ENCODE results near the gene AVL9.
A peak's percentile ranks its signal among the peaks of the same experiment; 100 is the strongest.

AVL9 gene

DNA sequence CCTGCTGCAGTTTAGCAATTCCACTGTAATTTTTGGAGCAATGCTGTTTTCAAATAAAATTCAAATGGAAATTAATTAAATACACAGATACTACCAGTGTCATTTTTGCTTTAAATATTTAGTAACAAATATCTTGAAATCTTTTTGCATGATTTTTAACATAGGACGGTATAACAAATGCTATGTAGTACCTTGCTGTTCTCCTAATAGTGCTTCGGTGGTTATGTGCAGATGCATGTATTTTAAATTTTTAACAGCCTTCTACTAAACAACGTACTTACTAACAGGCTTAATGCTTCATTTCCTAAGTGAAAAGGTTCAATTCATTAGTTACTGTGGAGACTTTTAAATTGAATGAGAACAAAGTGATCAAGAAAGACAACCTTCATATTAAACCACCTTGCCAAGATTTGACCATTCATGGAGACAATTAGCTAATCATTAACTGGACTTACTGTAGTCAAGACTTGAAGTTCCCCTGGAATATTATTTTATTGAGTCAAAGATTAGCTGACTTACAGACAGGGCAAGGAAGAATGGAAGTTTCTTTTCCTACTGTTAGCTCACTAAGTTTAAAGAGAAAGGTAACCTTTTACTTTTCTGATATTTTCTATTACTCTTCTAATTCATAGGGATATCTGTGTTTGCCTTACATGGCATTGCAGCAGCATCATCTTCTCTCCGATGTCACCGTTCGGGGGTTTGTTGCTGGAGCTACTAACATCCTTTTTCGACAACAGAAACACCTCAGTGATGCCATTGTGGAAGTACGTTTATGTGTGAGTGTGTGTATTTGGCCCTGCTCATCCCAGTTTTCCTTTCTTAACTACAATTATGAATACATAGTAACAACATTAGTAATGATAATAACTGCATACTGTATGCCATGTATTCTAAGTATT lies 74.3 kb downstream of the AVL9 start:
- no peak overlapping the region for H3K4me3 ChIP-seq (ENCODE audit: low read length)
- no peaks in the 10 kb centered on the region for H3K27me3 ChIP-seq (ENCODE audit: insufficient read depth, low read length)
- H3K9ac ChIP-seq (ENCODE audit: low read depth, low read length): no peak overlapping the region
- no peaks in the 10 kb centered on the region for H3K4me1 ChIP-seq (ENCODE audit: insufficient read depth, low read length)
- no peak overlapping the region for H3K27ac ChIP-seq (ENCODE audit: low read depth, low read length)
- WGBS: 92% methylated on average over 5 of the region's 8 CpGs
- peaks cover 34% of the 10 kb centered on the region for H3K36me3 ChIP-seq (ENCODE audit: insufficient read depth, low read length)
- H3K9me3 ChIP-seq (ENCODE audit: insufficient read depth, low read depth, low read length): no peaks in the 10 kb centered on the region

DNA sequence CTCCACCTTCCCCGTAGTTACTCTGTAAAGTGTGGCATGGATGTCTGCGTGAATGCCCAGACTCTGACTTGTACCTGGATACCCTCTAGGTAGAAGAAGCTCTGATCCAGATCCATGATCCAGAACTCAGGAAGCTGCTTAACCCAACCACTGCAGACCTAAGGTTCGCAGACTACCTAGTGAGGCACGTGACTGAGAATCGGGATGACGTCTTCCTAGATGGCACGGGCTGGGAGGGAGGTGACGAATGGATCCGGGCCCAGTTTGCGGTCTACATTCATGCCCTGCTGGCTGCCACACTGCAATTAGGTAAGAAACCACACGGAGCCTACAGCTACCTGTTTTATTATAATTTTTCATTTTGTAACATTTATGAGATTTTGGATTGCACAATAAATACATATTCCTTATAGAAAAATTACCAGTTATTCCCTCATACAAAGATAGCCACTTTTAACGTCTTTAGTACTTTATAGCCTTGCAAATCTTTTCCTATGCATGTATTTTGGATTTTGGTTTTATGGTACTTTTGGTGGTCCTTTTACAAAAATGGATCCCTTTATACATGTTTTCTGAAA lies 77.9 kb downstream of the AVL9 start:
- no peak overlapping the region for H3K4me3 ChIP-seq (ENCODE audit: low read length)
- no peaks in the 10 kb centered on the region for H3K4me1 ChIP-seq (ENCODE audit: insufficient read depth, low read length)
- H3K27me3 ChIP-seq (ENCODE audit: insufficient read depth, low read length): no peaks in the 10 kb centered on the region
- peaks cover 70% of the 10 kb centered on the region for H3K36me3 ChIP-seq (ENCODE audit: insufficient read depth, low read length)
- no peaks in the 10 kb centered on the region for H3K9me3 ChIP-seq (ENCODE audit: insufficient read depth, low read depth, low read length)
- 97% methylated on average over 10 of the region's 12 CpGs for WGBS
- H3K27ac ChIP-seq (ENCODE audit: low read depth, low read length): no peak overlapping the region
- no peak overlapping the region for H3K9ac ChIP-seq (ENCODE audit: low read depth, low read length)

DNA sequence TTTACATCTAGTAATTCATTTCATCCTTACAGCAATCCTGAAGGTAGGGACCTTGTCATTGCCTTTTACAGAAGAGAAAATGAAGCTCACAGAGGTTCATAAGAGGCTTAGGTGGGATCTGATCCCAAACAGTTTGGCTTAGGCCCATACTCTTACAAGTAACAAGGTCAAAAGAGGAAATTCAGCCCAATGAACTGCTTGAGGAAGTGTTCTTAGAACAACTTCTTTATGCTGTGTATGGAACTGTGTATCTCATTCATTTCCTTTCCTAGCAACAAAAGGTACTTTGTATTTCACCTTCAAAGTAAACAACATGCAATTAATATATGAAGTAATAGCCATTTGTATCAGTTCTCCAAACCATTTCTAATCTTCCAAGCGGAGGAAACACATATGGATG lies 79.3 kb downstream of the AVL9 start:
- no peak overlapping the region for H3K4me3 ChIP-seq (ENCODE audit: low read length)
- H3K9ac ChIP-seq (ENCODE audit: low read depth, low read length): no peak overlapping the region
- H3K27ac ChIP-seq (ENCODE audit: low read depth, low read length): no peak overlapping the region
- no peaks in the 10 kb centered on the region for H3K27me3 ChIP-seq (ENCODE audit: insufficient read depth, low read length)
- no peaks in the 10 kb centered on the region for H3K9me3 ChIP-seq (ENCODE audit: insufficient read depth, low read depth, low read length)
- no CpG with 5 or more reads among the region's 1 CpG for WGBS
- H3K36me3 ChIP-seq (ENCODE audit: insufficient read depth, low read length): peaks cover 72% of the 10 kb centered on the region
- no peaks in the 10 kb centered on the region for H3K4me1 ChIP-seq (ENCODE audit: insufficient read depth, low read length)

DNA sequence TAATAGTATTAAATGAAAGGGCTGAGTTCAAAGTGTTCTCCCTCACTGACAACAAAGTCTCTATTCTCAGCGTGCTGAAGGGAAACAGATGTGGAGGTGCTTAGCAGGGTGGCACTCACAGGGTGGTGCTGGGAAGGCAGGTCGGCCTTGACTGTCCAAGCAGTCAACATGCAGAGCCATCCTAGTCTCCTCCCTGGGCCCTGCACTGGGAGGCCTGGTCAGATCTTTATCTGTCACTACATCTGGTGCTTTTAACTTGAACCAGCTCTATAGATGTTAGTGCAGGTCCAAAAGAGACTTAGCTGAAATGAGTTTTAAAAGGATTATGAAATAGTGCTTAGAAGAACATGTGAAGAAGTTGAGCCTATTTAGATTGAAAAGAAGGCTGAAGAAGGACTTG lies 82.1 kb downstream of the AVL9 start:
- H3K27ac ChIP-seq (ENCODE audit: low read depth, low read length): no peak overlapping the region
- H3K4me3 ChIP-seq (ENCODE audit: low read length): no peak overlapping the region
- H3K9ac ChIP-seq (ENCODE audit: low read depth, low read length): no peak overlapping the region
- no peaks in the 10 kb centered on the region for H3K4me1 ChIP-seq (ENCODE audit: insufficient read depth, low read length)
- H3K9me3 ChIP-seq (ENCODE audit: insufficient read depth, low read depth, low read length): no peaks in the 10 kb centered on the region
- WGBS: 86% methylated on average over 2 of the region's 2 CpGs
- no peaks in the 10 kb centered on the region for H3K27me3 ChIP-seq (ENCODE audit: insufficient read depth, low read length)
- peaks cover 91% of the 10 kb centered on the region for H3K36me3 ChIP-seq (ENCODE audit: insufficient read depth, low read length)

DNA sequence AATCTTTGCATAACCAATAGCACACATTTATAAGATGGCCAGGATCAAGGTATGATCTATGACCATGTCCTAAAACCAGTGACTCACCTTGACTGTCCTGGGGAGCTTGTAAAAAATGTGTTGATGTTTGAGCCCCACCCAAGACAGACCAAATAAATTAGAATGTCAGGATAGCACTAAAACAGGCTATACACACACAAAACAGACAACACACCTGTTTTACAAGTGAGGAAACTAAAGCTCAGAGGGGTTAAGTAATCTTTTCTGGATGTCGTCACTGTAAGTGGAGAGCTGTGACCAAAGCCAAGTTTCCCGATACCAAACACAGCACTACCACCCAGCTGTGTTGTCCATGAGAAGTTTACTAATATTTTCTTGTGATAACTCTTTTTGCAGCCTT lies 84.5 kb downstream of the AVL9 start:
- WGBS: 100% methylated on average over 1 of the region's 2 CpGs
- no peak overlapping the region for H3K9ac ChIP-seq (ENCODE audit: low read depth, low read length)
- H3K27me3 ChIP-seq (ENCODE audit: insufficient read depth, low read length): no peaks in the 10 kb centered on the region
- no peak overlapping the region for H3K4me3 ChIP-seq (ENCODE audit: low read length)
- no peaks in the 10 kb centered on the region for H3K9me3 ChIP-seq (ENCODE audit: insufficient read depth, low read depth, low read length)
- no peaks in the 10 kb centered on the region for H3K4me1 ChIP-seq (ENCODE audit: insufficient read depth, low read length)
- no peak overlapping the region for H3K27ac ChIP-seq (ENCODE audit: low read depth, low read length)
- peaks cover 90% of the 10 kb centered on the region for H3K36me3 ChIP-seq (ENCODE audit: insufficient read depth, low read length)

DNA sequence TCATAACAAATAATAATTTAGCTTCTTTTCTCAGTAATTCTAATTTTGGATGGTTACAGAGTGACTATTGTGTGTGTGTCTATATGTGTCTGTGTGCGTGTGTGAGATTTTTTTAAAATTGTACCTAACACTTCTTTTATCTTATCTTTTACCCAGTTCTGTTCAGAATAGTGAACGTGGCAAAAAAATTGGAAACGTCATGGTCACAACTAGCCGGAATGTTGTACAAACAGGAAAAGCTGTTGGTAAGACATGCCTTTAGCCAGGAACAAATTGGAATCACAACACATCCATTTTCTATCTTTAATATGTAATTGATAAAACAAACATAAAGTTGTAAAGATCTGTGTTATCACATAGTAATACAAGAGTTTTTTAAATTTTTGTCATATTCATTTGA lies 85.4 kb downstream of the AVL9 start:
- no peak overlapping the region for H3K4me3 ChIP-seq (ENCODE audit: low read length)

DNA sequence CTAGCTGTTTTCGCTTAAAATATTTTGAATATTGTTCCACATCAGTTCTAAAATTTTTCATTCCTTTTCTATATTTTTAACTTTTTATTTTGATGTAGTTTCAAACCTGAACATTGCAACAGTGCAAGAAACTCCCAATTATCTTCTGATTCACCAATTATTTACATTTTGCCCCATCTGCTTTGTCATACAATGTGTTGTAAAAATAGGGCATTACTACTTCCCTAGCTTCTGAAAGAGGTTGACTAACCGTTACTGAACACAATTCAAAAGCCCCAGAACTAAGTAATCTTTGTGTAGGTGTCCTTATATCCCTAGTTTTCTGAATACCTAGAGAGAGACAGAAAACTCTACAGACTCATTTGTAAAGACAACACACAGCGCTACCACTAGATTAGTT lies 86.7 kb downstream of the AVL9 start:
- WGBS: 100% methylated on average over 2 of the region's 3 CpGs
- Histone ChIP-seq H3K36me3 (ENCODE audit: insufficient read depth, low read length) (peaks cover 89% of the 10 kb centered on the region), H3K9me3 (ENCODE audit: insufficient read depth, low read depth, low read length) (no peaks in the 10 kb centered on the region), H3K4me1 (ENCODE audit: insufficient read depth, low read length) (peaks cover 14% of the 10 kb centered on the region), H3K9ac (ENCODE audit: low read depth, low read length) (no peak overlapping the region), H3K4me3 (ENCODE audit: low read length) (no peak overlapping the region), H3K27me3 (ENCODE audit: insufficient read depth, low read length) (no peaks in the 10 kb centered on the region), H3K27ac (ENCODE audit: low read depth, low read length) (no peak overlapping the region)

More for the DNA sequence above, 85.4 kb downstream of the AVL9 start:
- Histone ChIP-seq H3K27me3 (ENCODE audit: insufficient read depth, low read length) (no peaks in the 10 kb centered on the region), H3K9ac (ENCODE audit: low read depth, low read length) (no peak overlapping the region), H3K36me3 (ENCODE audit: insufficient read depth, low read length) (peaks cover 90% of the 10 kb centered on the region), H3K4me1 (ENCODE audit: insufficient read depth, low read length) (no peaks in the 10 kb centered on the region), H3K9me3 (ENCODE audit: insufficient read depth, low read depth, low read length) (no peaks in the 10 kb centered on the region), H3K27ac (ENCODE audit: low read depth, low read length) (no peak overlapping the region)
- WGBS: 97% methylated on average over 3 of the region's 4 CpGs

DNA sequence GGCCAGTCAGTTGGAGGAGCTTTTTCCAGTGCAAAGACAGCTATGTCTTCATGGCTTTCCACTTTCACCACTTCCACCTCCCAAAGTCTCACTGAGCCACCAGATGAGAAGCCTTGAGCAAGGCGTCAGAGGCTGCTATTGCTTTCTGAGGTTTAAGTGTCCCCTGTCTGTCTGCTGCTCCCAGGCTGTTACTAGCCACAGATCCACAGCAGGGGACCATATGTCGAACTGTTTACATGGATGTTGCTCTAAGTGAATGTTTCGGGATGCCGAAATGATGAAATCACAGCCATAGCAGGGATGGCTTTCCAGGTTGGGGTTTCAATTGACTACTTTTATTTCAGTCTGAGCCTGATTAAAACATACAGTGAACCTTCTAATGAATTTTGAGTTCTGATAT lies 88.5 kb downstream of the AVL9 start:
- H3K4me1 ChIP-seq (ENCODE audit: insufficient read depth, low read length): peaks cover 23% of the 10 kb centered on the region
- H3K4me3 ChIP-seq (ENCODE audit: low read length): no peak overlapping the region
- no peak overlapping the region for H3K9ac ChIP-seq (ENCODE audit: low read depth, low read length)
- H3K27me3 ChIP-seq (ENCODE audit: insufficient read depth, low read length): no peaks in the 10 kb centered on the region
- peaks cover 81% of the 10 kb centered on the region for H3K36me3 ChIP-seq (ENCODE audit: insufficient read depth, low read length)
- no peak overlapping the region for H3K27ac ChIP-seq (ENCODE audit: low read depth, low read length)
- H3K9me3 ChIP-seq (ENCODE audit: insufficient read depth, low read depth, low read length): no peaks in the 10 kb centered on the region
- WGBS: 95% methylated on average over 4 of the region's 4 CpGs

DNA sequence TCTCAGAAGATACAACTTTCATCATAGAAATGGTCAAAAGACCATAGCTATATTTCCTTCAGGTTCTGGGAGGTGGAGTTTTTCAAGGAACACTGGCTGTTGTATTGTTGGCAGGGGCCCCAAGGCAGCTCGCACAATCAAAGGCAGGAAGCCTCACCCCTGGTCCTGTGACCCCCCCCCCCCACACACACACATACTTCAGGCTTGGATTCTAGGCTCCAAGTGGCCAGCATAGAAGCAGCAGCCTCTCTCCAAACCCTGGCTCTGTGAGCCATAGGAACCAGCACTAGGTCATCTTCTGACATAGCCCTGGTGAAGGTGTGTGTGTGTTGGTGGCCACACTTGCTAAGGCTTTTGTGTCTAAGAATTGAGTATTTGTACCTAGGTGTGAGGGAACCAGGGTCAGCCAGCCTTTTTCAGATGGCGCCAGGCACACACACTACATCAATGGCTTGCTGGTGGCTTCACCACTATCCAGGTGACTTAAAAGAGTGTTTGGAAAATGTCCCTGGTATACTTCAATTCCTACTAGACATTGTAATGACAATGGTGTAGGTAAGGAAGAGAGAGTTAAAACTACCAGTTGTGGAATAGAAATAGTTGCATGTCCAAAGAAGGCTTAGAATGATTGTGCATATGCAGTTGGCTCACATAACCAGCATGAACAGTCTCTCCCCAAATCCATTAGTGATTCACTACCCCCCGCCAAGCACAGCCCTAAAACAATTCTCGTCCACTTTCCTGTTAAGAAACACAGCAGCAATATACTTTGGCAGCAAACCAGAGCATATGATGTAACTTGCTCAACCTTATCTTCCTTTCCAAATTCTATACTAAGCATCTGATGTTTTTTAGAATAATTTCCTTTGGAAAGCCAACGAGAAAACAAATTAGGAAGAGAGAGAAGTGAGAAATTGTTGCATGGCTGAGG lies 91.3 kb downstream of the AVL9 start:
- H3K9me3 ChIP-seq (ENCODE audit: insufficient read depth, low read depth, low read length): no peaks in the 10 kb centered on the region
- peaks cover 23% of the 10 kb centered on the region for H3K4me1 ChIP-seq (ENCODE audit: insufficient read depth, low read length)
- H3K27ac ChIP-seq (ENCODE audit: low read depth, low read length): peak overlapping the region; percentile 12
- no peak overlapping the region for H3K4me3 ChIP-seq (ENCODE audit: low read length)
- no peak overlapping the region for H3K9ac ChIP-seq (ENCODE audit: low read depth, low read length)
- WGBS: 82% methylated on average over 5 of the region's 5 CpGs
- H3K27me3 ChIP-seq (ENCODE audit: insufficient read depth, low read length): no peaks in the 10 kb centered on the region
- H3K36me3 ChIP-seq (ENCODE audit: insufficient read depth, low read length): peaks cover 57% of the 10 kb centered on the region

DNA sequence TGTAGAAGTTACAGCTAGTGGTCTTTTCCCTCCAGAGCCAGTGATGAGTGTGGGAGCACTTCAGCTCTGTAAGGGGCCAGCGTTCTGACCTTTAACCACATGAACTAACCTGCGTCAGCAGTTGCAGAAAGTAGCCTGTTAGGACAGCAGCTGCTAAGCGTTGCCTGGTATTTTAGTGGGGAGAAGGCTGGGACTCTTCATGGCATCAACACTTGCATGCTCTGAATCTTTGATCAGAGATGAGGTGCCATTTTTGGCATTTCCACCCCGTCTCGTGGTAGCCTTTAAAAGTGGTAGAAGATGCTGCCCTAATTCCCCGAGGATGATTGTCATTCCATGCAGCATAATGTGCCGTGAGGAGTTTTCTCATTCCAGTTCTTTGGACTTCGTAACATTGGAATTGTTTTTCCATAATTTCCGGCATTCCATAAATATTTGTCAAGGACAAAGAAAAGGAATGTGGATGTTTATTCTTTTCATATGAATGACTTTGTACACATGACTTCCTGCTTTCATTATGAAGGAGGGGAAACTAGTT lies 92.2 kb downstream of the AVL9 start:
- WGBS: 90% methylated on average over 9 of the region's 9 CpGs
- Histone ChIP-seq H3K4me3 (ENCODE audit: low read length) (no peak overlapping the region), H3K9me3 (ENCODE audit: insufficient read depth, low read depth, low read length) (no peaks in the 10 kb centered on the region), H3K27me3 (ENCODE audit: insufficient read depth, low read length) (no peaks in the 10 kb centered on the region), H3K36me3 (ENCODE audit: insufficient read depth, low read length) (peaks cover 48% of the 10 kb centered on the region), H3K4me1 (ENCODE audit: insufficient read depth, low read length) (peaks cover 23% of the 10 kb centered on the region), H3K27ac (ENCODE audit: low read depth, low read length) (peak overlapping the region; percentile 12; the same call in 1 of the 2 replicates), H3K9ac (ENCODE audit: low read depth, low read length) (no peak overlapping the region)

DNA sequence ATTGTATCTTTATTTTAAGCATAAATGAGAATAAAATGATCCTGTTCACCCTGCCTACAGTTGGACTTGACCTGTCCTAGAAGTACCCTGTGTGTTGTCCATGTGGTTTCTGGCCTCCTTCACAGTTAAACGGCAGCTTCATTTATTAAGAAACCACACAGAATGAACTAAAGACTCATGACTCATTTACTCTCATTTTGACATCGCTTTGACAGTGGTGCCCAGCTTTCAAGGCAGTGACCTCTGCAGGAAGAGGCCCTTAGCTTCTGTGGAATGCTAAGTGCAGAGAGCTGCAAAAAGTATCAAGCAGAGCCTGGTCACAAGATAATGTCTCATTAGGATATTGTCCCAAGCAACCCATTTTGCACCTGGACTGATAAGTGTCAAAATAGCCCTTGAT lies 93.4 kb downstream of the AVL9 start:
- no peak overlapping the region for H3K4me3 ChIP-seq (ENCODE audit: low read length)
- H3K27me3 ChIP-seq (ENCODE audit: insufficient read depth, low read length): no peaks in the 10 kb centered on the region
- H3K9ac ChIP-seq (ENCODE audit: low read depth, low read length): no peak overlapping the region
- 93% methylated on average over 2 of the region's 2 CpGs for WGBS
- no peaks in the 10 kb centered on the region for H3K9me3 ChIP-seq (ENCODE audit: insufficient read depth, low read depth, low read length)
- H3K27ac ChIP-seq (ENCODE audit: low read depth, low read length): no peak overlapping the region
- H3K4me1 ChIP-seq (ENCODE audit: insufficient read depth, low read length): peaks cover 23% of the 10 kb centered on the region
- H3K36me3 ChIP-seq (ENCODE audit: insufficient read depth, low read length): peaks cover 36% of the 10 kb centered on the region

All from HUES64 (cell line).